Stromal cell of bone marrow (primary cell): ENCODE results near the gene RNF133.
"Not testable (repeated sequence)": the region's sequence is repeated elsewhere in the genome, so short reads cannot be mapped to it uniquely, and the experiment has no call there.

Source experiments
- DNase-seq: peaks from one replicate; pipeline ENCODE4 v3.0.0-alpha.2; 2012; ENCODE audit warnings: low read depth

Gene RNF133

GRCh38 chr7:122689346-122690109 lies 9.4 kb downstream of the RNF133 start:
- DNase-seq, result no peak

GRCh38 chr7:122688400-122688998 lies 10.4 kb downstream of the RNF133 start:
- no peak for DNase-seq

DNA sequence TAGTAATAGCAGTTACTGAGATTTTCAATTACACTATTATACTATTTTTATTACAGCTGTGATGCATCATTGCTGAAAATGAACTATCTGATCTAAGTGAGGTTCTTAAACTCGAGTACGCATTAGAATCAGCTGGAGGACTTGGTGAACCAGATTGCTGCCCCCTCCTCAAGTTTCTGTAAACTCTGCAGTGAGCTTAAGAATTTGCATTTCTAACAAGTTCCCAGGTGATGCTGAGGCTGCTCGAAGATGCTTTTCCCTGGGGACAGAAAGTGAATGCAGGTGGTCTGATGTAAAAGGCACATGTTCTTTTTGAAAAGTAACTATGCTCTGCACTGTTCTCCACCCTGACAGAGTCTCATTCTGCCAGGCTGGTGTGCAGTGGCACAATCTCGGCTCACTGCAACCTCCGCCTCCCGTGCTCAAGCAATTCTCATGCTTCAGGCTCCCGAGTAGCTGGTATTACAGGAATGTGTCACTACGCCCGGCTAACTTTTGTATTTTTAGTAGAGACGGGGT lies 12.5 kb downstream of the RNF133 start:
- no peak for DNase-seq

- DNase-seq, result no peak
Observed at GRCh38 chr7:122684504-122684903, 14.4 kb downstream of the RNF133 start.

GRCh38 chr7:122682815-122683550 lies 15.9 kb downstream of the RNF133 start:
- no peak for DNase-seq

- not testable (repeated sequence) for DNase-seq
Observed at GRCh38 chr7:122681186-122681585, 17.7 kb downstream of the RNF133 start.

- no peak for DNase-seq
Observed at GRCh38 chr7:122679813-122680212, 19.1 kb downstream of the RNF133 start.

DNA sequence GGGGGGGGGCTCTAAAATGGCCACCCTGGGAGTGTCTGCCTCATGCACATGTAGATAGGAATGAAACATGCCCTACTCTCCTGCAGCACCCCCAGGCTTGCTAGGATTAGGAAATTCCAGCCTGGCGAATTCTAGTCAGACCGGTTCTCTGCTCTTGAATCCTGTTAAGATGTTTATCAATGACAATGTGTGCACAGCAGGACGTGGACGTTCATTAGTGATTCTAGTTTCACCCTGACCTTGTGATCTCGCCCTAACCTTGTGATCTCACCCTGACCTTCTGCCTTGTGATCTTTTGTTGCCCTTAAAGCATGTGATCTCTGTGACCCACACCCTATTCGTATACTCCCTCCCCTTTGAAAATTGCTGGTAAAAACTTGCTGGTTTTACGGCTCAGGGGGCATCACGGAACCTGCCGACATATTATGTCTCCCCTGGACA lies 19.6 kb downstream of the RNF133 start:
- not testable (repeated sequence) for DNase-seq

DNA sequence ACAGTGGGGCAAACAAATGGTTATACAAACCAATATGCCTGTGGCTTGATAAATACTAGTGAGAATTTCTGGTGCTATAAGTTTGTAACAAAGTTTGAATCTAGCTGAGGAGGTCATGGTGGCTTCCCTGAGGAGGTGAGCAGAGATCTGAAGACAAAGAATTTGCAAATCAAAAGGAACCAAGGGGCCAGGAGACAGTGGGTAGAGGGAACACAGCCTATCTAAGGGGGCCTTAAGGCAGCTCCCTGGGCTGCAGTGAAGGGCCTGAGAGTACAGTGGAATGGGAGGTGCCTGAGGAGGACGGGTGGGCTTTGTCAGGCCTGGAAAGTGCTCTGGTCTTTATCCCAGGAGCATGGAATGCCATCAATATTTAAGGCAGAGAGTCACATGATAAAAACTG lies 21.8 kb downstream of the RNF133 start:
- DNase-seq, result no peak

DNA sequence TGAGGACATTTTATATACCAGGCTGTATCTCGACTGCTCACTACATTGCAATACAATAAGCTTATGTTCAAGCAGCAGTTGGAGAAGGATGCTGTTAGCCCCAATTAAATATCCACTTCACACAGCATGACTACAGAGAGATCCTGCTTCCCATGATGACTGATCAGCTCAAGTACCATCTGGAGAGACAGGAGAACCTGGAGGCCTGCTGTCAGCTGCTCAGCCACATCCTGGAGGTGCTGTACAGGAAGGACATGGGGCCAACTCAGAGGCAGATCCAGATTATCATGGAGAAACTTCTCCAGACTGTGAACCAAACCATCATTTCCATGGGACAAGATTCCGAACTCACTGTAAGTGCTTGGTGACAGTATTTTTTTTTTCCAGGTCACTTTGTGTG lies 22.5 kb downstream of the RNF133 start:
- no peak for DNase-seq

- DNase-seq, result no peak
Observed at GRCh38 chr7:122675621-122676020, 23.3 kb downstream of the RNF133 start.

GRCh38 chr7:122675011-122675410 lies 23.9 kb downstream of the RNF133 start:
- peak; percentile 30 for DNase-seq

GRCh38 chr7:122674502-122674901 lies 24.4 kb downstream of the RNF133 start:
- DNase-seq, result peak; percentile 87

DNA sequence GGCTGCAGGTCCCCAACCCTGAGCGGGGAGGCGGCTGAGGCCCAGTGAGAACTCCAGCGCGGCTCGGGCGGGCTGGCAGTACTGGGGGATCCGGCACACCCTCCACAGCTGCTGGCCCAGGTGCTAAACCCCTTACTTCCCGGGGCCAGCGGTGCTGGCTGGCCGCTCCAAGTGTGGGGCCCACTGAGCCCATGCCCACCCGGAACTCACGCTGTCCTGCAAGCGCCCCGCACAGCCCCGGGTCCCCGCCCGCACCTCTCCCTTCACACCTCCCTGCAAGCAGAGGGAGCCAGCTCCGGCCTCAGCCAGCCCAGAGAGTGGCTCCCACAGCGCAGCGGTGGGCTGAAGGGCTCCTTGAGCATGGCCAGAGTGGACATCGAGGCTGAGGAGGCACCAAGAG lies 25.0 kb downstream of the RNF133 start:
- no peak for DNase-seq

GRCh38 chr7:122672536-122672935 lies 26.4 kb downstream of the RNF133 start:
- no peak for DNase-seq

- no peak for DNase-seq
Observed at GRCh38 chr7:122663733-122664132, 35.2 kb downstream of the RNF133 start.

GRCh38 chr7:122658856-122659255 lies 40.1 kb downstream of the RNF133 start:
- no peak for DNase-seq

DNA sequence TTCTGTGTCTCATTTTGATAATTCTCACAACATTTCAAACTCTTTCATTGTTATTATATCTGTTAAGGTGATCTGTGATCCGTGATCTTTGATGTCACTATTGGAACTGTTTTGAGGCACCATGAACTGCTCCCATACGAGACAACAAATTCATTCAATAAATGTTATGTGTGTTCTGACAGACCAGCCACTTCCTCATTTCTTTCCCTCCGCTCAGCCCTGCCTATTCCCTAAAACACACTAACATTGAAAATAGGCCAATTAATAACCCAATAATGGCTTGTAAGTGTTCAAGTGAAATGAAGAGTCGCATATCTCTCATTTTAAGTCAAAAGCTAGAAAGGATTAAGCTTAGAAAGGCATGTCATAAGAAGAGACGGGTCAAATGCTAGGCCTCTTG lies 45.2 kb downstream of the RNF133 start:
- DNase-seq, result no peak

GRCh38 chr7:122652876-122653275 lies 46.0 kb downstream of the RNF133 start:
- DNase-seq, result no peak

GRCh38 chr7:122651451-122651850 lies 47.5 kb downstream of the RNF133 start:
- DNase-seq, result no peak
